H4 (cell line): Measurements from ENCODE around the gene FRMD5. TPM values are rescaled to one million over a fixed set of nuclear protein-coding genes. Genes with fewer than 3 reads are reported as not detected.
A peak's percentile ranks its signal among the peaks of the same experiment; 100 is the strongest.

Experiments used
- DNase-seq: peaks from one replicate; pipeline ENCODE4 v3.0.0-alpha.2; 2015; ENCODE audit warnings: low spot score
- total RNA-seq: library from RNA; depleted of rRNA; stranded (reverse); fragments of >200 nt; shearing (Covaris generic); gene quantifications from 2 replicates; pipeline ENCODE4 v1.2.3, GENCODE V29; 2014

Gene FRMD5
- total RNA-seq, 1 experiment from 2014 or later, result 1.1 TPM

DNA sequence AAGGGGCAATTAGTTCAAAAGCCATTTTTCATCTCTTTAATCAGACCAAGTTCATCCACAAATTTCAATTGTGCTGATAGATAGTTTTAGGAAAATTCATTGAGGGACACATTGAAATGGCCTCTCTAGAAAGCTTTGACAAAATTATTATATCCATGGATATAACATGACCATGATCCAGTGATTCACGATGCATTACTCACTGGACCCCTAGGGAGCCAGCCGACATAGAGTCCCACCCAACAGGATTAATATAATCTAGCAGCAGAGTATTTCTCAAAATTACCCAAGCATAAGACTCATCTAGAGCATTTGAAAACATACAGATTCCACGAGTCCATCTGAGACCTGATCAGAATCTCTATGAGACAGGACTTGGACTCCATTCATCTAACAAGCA lies 100.3 kb downstream of the FRMD5 start:
- no peak for DNase-seq

DNA sequence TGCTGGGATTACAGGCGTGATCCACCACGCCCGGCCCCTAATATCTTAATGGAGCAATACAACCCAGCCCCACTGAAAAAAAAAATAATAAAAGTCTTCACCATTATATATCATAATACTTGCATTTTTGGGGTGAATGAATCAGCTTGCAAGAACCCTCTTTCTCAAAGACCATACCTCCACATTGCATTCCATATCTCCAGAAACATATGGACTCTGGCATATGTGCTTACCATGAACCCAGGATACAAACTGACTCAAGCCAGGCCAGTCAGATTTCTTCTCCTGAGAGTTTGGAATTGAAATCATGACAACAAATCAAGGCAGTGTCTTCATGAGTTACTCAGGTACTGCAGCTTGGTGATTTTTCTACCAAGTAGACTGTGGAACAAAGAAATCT lies 101.2 kb downstream of the FRMD5 start:
- no peak for DNase-seq

GRCh38 chr15:44092221-44092620 lies 102.8 kb downstream of the FRMD5 start:
- DNase-seq, result no peak

GRCh38 chr15:44087578-44088465 lies 107.2 kb downstream of the FRMD5 start:
- peak; percentile 71 for DNase-seq

GRCh38 chr15:44084770-44085169 lies 110.3 kb downstream of the FRMD5 start:
- DNase-seq, result no peak

DNA sequence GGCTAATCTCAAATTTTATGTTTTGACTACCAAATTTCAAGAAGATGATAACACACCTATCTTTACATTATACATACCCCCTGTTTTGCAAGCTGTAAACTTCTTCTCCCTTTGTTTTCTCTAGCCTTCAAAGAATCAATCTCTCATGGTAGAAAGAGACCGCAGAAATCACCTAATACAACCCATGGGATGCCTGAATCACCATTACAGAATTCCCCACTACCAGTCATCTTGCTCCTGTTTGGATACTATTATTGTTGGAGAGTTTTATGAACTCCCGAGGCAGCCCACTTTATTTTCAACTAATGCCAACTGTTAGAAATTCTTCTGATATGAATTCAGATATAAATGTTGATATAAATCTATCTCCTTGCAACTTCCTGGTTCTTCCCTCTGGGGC lies 110.9 kb downstream of the FRMD5 start:
- DNase-seq, result no peak

DNA sequence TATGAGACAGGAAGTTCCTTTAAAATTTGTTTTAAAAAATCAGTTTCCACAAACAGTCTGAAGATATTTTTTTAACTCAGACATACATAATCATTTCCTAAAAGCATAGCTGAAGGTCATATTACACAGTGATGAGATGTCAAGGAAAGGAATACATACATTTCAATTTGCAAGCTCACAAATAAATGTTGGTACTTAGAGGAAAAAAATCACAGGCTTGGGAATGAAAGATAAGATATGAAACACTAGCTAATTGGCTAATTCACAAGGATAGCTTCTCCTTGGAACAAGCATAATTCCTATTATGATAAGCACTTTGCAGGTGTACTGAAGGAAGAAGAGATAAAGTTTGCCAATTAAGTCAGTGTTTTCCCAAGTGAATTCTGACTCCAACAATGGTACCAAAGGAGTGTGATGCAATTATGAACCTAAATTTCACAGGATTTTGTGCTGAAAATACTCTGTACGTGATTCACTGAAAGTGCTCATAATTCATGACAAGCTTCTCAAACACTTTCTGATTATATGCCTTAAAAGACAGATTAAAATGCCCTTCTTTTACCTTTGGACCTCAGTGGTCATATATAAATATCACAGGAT lies 112.4 kb downstream of the FRMD5 start:
- no peak for DNase-seq

DNA sequence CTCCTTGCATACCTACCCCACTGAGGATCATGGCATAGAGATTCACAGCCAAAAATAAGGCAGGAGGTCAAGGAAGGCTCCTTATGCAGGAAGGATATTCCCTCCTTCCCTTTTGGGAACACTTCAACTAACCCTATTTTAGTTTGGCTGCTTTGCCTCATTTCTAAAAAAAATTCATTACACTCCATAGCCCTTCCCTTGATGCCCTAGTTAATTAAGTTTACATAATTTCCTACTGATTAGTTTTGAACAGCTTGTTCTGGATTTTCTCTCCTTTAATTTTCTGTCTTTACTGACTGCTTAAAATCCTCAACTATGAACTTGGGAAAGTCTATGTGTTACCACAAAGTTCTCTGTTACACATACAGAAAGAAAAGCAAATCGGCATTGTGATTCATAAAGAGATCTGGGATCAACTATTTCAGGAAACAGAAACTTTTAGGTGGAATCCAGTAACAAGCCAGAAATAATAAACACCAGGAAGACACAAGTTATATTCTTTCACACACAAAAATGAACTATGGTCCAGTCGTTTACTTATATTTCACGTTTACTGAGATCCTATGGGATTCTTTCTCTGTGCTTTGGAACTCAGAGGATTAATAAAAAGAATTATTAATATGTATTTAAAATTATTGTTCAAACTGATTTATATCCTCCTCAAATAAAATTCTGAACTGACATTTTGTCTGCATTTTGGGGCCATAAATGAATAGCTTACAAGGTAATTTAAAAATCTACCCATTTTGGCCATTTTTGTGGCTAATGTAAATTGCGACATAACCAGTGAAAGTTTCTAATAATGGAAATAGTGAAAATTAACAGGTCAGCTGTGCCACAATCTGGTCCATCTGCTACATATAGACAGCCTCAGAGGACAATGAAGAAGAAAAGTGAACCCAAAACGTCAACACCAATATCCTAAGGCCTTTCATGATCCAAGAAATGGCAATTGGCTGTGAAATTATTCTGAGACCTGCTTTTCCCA lies 113.8 kb downstream of the FRMD5 start:
- DNase-seq, result no peak

GRCh38 chr15:44075535-44075934 lies 119.5 kb downstream of the FRMD5 start:
- DNase-seq, result no peak

DNA sequence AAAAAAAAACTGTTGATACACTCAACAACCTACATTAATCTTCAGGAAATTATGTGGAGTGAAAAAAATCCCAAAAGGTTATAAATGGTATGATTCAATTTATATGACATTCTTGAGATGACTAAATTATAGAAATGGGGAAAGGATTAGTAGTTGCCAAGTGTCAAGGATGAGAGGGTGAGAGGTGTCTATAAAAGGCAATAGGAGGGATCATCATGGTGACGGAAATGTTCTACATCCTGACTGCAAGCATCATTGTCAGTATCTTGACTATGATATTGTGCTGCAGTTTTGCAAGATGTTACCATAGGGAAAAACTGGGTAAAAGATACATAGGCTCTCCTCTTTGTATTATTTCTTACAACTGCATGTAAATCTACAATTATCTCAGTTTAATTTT lies 125.6 kb downstream of the FRMD5 start:
- DNase-seq, result no peak

DNA sequence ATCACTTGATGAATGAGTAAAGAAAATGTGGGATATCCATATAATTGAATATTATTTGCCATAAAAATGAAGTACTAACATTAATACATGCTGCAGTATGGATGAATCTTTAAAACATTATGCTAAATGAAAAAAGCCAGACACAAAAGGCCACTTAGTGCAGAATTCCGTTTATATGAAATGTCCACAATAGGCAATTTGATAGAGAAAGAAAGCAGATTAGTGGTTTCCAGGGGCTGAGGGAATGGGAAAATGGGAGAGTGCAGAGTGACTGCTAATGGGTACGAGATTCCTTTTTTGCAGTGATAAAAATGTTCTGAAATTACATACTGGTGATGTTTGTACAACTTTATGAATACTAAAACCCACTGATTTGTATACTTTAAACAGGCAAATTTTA lies 126.7 kb downstream of the FRMD5 start:
- DNase-seq, result no peak

GRCh38 chr15:44066211-44066827 lies 128.8 kb downstream of the FRMD5 start:
- peak; percentile 62 for DNase-seq

DNA sequence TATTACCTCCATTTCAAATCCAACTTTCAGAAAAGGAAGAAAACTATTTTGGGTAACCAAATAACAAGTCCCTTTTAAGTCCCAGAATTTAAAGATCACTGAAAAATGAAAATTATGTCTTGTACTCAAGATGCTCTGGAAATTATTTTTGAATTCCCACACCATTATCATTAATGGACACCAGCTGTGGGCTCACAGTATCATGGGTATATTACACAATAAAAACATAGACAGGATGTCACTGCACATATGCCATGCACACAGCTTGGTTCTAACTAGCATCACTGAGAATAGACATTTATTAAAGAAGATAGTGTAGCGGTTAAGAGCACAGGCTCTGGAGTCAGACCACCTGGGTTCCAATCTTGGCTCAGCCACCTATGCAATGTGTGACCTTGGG lies 130.4 kb downstream of the FRMD5 start:
- no peak for DNase-seq

DNA sequence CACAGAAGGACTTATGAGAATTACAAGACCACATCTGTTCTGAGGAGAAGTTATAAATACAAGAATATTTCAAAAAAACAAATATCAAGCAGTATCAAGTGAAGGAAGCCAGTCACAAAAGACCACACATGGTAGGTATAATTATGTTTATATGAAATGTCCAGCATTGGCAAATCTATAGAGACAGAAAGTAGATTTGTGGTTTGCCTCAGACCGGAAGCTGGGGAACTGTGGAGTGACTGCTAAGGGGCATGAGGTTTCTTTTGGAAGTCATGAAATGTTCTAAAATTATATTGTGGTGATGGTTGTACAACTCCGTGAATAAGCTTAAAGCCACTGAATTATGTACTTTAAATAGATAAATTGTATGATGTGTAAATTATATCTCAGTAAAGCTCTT lies 136.9 kb downstream of the FRMD5 start:
- peak; percentile 71 for DNase-seq

- no peak for DNase-seq
Measured at GRCh38 chr15:44045661-44046060, 149.4 kb downstream of the FRMD5 start.

GRCh38 chr15:44045217-44045616 lies 149.9 kb downstream of the FRMD5 start:
- no peak for DNase-seq

GRCh38 chr15:44038755-44039191 lies 156.3 kb downstream of the FRMD5 start:
- DNase-seq, result peak; percentile 70

- no peak for DNase-seq
Measured at GRCh38 chr15:44035781-44036699, 159.0 kb downstream of the FRMD5 start.

DNA sequence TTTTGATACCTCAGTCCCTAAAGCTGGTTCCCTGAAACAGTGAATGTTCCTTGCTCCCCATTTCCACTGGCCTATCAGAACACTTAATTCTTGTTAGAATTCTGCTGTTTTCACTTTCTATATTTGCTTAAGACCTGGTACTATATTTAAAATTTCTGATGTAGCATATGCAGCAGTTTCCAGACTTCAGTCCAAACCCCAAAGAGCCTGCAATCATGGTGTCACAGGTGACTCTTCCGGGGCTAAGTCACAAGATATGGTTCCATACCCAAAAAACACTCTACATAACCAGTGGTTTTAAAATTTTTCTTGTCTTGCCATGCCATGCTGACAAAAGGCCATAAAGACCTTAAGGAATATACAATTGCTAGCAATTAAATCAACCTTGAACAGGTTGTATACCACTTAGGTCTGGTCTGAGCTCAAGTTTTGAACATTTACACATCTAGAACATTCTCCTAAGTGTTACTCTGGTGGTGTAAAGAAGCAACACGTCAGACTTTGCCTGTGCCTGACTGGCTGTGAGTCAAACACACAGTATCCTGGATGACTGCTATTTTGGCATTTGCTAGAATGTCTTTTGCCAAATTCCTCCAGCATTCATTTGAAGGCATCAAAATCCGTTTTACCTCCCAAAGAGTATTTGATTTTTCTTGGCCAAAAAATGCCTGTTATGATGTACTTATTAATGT lies 160.0 kb downstream of the FRMD5 start:
- no peak for DNase-seq

DNA sequence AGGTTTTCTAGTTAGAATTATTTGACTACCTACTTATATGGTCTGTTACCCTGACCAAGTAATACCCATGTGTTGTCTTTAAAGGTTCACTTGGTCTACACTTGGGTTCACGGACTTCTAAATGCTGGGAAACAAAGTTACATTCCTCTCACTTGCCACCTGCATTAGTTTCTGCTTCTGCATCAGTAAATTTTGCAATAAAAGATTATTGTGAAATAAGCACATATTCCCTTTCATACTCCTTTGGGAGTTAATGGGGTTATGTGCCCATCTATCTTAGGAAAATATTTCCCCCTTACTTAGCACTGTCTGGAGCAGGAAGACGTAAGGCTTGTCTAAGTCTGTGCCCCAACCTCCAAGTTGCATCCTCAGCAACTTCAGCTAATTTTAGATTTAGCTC lies 160.7 kb downstream of the FRMD5 start:
- no peak for DNase-seq
